ENCODE results near the gene PRKN. TPM values are rescaled to one million over a fixed set of nuclear protein-coding genes. Genes with fewer than 3 reads are reported as not detected.

The PRKN gene
- total RNA-seq, 3 donors from 2014 or later = 5.2 to 10.2 (median 8.1) TPM

DNA sequence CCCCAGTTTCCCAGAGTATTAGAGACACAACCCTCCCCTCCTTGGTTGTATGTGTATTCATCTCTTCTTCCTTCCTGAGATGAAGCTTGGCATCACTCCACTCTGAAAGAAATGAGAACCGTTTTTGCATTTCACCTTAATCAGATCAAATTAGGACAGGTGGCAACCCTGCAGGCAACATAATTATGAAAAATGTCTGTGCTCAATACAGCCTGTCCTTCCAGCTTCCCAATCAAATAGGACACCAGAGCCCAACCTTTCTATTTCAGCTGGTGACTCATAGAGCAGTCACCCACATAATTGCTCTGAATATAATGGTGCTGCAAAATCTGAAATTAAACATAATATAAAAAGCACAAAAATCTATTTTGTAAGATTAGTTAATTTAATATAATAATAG lies 1143.5 kb downstream of the PRKN start:
- TF ChIP-seq, protein P1, sequence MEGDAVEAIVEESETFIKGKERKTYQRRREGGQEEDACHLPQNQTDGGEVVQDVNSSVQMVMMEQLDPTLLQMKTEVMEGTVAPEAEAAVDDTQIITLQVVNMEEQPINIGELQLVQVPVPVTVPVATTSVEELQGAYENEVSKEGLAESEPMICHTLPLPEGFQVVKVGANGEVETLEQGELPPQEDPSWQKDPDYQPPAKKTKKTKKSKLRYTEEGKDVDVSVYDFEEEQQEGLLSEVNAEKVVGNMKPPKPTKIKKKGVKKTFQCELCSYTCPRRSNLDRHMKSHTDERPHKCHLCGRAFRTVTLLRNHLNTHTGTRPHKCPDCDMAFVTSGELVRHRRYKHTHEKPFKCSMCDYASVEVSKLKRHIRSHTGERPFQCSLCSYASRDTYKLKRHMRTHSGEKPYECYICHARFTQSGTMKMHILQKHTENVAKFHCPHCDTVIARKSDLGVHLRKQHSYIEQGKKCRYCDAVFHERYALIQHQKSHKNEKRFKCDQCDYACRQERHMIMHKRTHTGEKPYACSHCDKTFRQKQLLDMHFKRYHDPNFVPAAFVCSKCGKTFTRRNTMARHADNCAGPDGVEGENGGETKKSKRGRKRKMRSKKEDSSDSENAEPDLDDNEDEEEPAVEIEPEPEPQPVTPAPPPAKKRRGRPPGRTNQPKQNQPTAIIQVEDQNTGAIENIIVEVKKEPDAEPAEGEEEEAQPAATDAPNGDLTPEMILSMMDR (IDR thresholded peaks at IDR 0.05) = no peak
- no peaks in the 10 kb centered on the region for H3K36me3 ChIP-seq (ENCODE audit: low read depth)
- no peak overlapping the region for H3K4me3 ChIP-seq
- intact Hi-C loops (cut with DNase I, micrococcal nuclease) = no loop called here
- DNase-seq (no peak), ATAC-seq (no peak)
- H3K4me1 ChIP-seq (ENCODE audit: low read depth) = no peaks in the 10 kb centered on the region
- no peaks in the 10 kb centered on the region for H3K9me3 ChIP-seq

DNA sequence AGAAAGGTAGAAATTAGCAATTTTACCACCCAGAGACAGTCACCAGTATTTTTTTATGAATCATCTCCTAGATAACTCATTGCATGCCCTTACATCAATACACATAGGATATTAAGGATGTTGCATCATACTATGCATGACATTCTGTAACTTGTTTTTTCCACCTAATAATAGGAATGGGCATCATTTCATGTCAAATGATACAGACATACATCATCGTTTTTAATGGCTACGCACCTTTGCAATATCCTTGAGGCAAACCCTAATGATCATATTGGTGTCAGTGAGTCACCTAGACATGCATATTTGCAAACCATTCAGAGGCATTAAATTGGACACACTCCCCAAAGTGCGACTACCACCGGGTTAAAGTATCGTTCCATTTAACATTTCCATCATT lies 1144.0 kb downstream of the PRKN start:
- TF ChIP-seq, protein P1 (IDR thresholded peaks at IDR 0.05) = no peak
- no peak for ATAC-seq

DNA sequence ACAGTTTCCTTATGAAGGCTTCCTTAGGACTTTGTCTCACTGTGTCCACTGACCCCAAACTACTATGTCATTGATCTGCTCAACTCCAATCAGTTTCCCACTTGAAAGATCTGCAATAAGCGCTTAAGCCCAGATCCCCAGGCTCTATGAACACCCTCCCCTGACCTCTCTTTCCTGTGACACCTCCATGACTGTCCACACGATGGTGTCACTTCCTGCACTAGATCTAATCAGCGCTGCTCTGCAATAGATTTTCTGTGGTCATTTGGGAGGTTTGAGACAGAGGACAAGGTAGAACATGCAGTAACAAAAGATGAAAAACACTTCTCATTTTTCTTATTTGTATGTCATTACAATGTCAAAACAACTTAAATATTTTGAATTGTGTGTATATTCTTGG lies 1149.1 kb downstream of the PRKN start:
- ATAC-seq = no peak
- TF ChIP-seq, protein P1 (IDR thresholded peaks at IDR 0.05) = no peak
- Histone ChIP-seq H3K4me3 (no peak overlapping the region), H3K9me3 (no peaks in the 10 kb centered on the region), H3K36me3 (ENCODE audit: low read depth) (no peaks in the 10 kb centered on the region), H3K4me1 (ENCODE audit: low read depth) (no peaks in the 10 kb centered on the region)
- intact Hi-C loops (cut with DNase I, micrococcal nuclease) = no loop called here
- no peak for DNase-seq

More for the DNA sequence above, 1144.0 kb downstream of the PRKN start:
- intact Hi-C loops (cut with DNase I, micrococcal nuclease) = no loop called here
- H3K36me3 ChIP-seq (ENCODE audit: low read depth) = no peaks in the 10 kb centered on the region
- H3K9me3 ChIP-seq = no peaks in the 10 kb centered on the region
- no peaks in the 10 kb centered on the region for H3K4me1 ChIP-seq (ENCODE audit: low read depth)
- no peak overlapping the region for H3K4me3 ChIP-seq
- no peak for DNase-seq

DNA sequence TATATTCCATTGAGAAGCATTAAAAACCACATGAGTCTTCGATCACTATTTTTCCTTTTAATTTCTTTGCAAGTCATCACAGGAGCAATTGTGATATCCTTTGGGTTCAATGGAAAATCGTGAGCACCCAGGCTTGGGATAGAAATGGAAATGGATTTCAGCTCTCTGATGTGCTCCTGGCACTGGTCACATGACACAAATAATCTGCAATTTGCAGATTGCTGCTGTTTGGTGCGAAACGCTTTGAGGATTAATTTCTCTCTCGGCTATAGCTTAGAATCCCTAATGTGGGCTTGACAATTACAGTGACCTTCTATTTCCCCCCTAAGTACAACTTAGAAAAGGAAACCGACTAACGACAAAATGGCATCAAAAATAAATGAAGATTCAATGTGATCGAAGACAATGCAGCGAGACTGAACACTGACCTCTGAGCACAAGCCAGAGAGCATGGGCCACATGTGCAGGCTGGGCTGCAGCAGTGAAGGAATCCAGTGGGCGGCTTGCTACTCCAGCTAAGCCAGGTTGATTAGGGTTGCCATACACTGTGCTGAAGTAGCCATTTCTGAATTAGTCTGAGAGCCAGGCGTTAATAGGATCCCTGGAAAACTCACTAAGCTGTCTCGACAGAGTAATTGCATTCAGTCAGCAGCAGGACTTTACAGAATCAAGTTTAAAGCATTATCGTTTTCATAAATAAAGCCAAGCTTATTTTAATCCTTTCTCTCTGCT lies 1151.9 kb downstream of the PRKN start:
- no peaks in the 10 kb centered on the region for H3K4me1 ChIP-seq (ENCODE audit: low read depth)
- no peaks in the 10 kb centered on the region for H3K9me3 ChIP-seq
- ATAC-seq = no peak
- H3K36me3 ChIP-seq (ENCODE audit: low read depth) = no peaks in the 10 kb centered on the region
- TF ChIP-seq, protein P1 (IDR thresholded peaks at IDR 0.05) = no peak
- intact Hi-C loops (cut with DNase I, micrococcal nuclease) = no loop called here
- DNase-seq = no peak
- no peak overlapping the region for H3K4me3 ChIP-seq

DNA sequence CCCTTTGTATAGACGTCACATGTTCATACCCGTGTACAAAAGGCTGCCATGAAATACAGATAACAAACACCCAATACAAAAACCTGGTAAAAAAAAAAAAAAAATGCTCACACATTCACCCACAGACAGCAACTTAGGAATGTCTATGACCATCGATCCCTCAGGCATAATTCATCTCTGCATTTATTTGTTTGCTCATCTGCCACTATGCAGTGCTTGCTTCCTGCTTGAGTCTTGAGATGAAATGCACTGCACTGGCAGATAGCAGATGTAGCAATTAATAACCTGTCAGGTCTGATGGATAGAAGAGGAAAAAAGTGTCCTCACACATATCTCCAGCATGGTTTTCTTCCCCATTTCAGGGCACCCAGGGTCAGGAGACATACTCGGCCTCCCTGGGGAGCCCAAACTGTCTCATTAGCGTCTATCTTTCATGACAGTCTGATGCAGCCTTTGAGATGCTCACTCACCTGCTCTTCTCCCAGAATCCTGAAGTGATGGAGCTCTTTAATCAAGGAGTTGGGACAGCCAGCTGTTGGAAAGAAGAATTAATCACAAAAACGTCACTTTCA lies 1158.6 kb downstream of the PRKN start:
- Histone ChIP-seq H3K4me1 (ENCODE audit: low read depth) (no peaks in the 10 kb centered on the region), H3K36me3 (ENCODE audit: low read depth) (no peaks in the 10 kb centered on the region), H3K9me3 (peaks cover 2% of the 10 kb centered on the region), H3K4me3 (no peak overlapping the region)
- intact Hi-C loops (cut with DNase I, micrococcal nuclease) = no loop called here
- TF ChIP-seq, protein P1 (IDR thresholded peaks at IDR 0.05) = no peak
- DNase-seq (no peak), ATAC-seq (no peak)
